Vagina (tissue), 2 donors: Measurements from ENCODE around the gene OLFM1.

ENCODE experiments used
- CTCF ChIP-seq, 3 experiments: fragments of 450-650 bp in 2 of 3; fragments of 200-600 bp in 1 of 3; sonication (generic) in 1 of 3; IDR thresholded peaks; one replicate each; pipeline ENCODE4 v1.5.1; 2017 to 2019; ENCODE audit warnings: antibody characterized with exemption in 3 of 3, mild to moderate bottlenecking in 2 of 3, moderate library complexity in 2 of 3
- POLR2A ChIP-seq, 2 donors: fragments of 450-650 bp; IDR thresholded peaks; one replicate each; pipeline ENCODE4 v1.6.1; 2017; ENCODE audit warnings: antibody characterized with exemption in 2 of 2, mild to moderate bottlenecking in 2 of 2, moderate library complexity in 2 of 2

DNA sequence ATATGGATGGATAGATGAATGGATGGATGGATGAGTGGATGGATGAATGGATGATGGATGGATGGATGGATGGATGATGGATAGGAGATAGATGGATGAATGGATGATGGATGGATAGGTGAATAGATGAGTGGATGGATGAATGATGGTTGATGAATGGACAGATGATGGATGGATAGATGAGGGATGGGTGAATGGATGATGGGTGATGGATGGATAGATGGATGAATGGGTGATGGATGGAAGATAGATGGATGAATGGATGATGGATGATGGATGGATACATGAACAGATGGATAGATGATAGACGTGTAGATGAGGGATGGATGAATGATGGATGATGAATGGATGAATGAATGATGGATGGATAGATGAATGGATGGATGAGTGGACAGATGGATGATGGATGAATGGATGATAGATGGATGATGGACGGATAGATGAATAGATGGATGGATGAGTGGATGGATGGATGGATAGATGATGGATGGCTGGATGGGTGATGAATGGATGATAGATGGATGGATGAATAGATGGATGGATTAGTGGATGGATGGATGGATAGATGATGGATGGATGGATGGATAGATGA, 53.8 kb downstream of the OLFM1 start:
- TF ChIP-seq CTCF (IDR thresholded peaks at IDR 0.05) (no peak), POLR2A (IDR thresholded peaks at IDR 0.05) (no peak)
